ENCODE results near the gene CHCHD1.
A peak's percentile ranks its signal among the peaks of the same experiment; 100 is the strongest.
"Not testable (repeated sequence)": the region's sequence is repeated elsewhere in the genome, so short reads cannot be mapped to it uniquely, and the experiment has no call there.

CHCHD1 gene

GRCh38 chr10:73769396-73769795 lies 12.5 kb upstream of the CHCHD1 start:
- DNase-seq: no peak

GRCh38 chr10:73771722-73772280 lies 10.0 kb upstream of the CHCHD1 start:
- DNase-seq: peak; percentile 80

GRCh38 chr10:73772281-73773151 lies 9.3 kb upstream of the CHCHD1 start:
- peak; percentile 88 for DNase-seq

- no peak for DNase-seq
Measured at GRCh38 chr10:73773152-73773879, 8.5 kb upstream of the CHCHD1 start.

GRCh38 chr10:73774637-73775036 lies 7.2 kb upstream of the CHCHD1 start:
- DNase-seq: peak; percentile 62

GRCh38 chr10:73779018-73779417 lies 2.8 kb upstream of the CHCHD1 start:
- no peak for DNase-seq

- DNase-seq: no peak
Measured at GRCh38 chr10:73779539-73780197, 2.2 kb upstream of the CHCHD1 start.

GRCh38 chr10:73780301-73780700 lies 1.5 kb upstream of the CHCHD1 start:
- no peak for DNase-seq

GRCh38 chr10:73780966-73781365 lies 882 bp upstream of the CHCHD1 start:
- no peak for DNase-seq

GRCh38 chr10:73781548-73781878 lies 335 bp upstream of the CHCHD1 start:
- no peak for DNase-seq

GRCh38 chr10:73782749-73783085 lies 869 bp downstream of the CHCHD1 start:
- no peak for DNase-seq

GRCh38 chr10:73785211-73785720 lies 3.4 kb downstream of the CHCHD1 start, which contains the start of gene ZSWIM8:
Gene ZSWIM8 (plus strand): TSS chr10:73785606. CDS start chr10:73785879, 273 bp downstream.
- peak; percentile 90 for DNase-seq

GRCh38 chr10:73785721-73786511 lies 4.1 kb downstream of the CHCHD1 start:
- no peak for DNase-seq

- no peak for DNase-seq
Measured at GRCh38 chr10:73786512-73786885, 4.7 kb downstream of the CHCHD1 start.

- DNase-seq: not testable (repeated sequence)
Measured at GRCh38 chr10:73787031-73787800, 5.4 kb downstream of the CHCHD1 start.

GRCh38 chr10:73788864-73789658 lies 7.2 kb downstream of the CHCHD1 start:
- no peak for DNase-seq

- DNase-seq: no peak
Measured at GRCh38 chr10:73789659-73790055, 7.8 kb downstream of the CHCHD1 start.

- DNase-seq: no peak
Measured at GRCh38 chr10:73790886-73791625, 9.2 kb downstream of the CHCHD1 start.

GRCh38 chr10:73791871-73792400 lies 10.1 kb downstream of the CHCHD1 start:
- no peak for DNase-seq

GRCh38 chr10:73793456-73793855 lies 11.6 kb downstream of the CHCHD1 start:
- no peak for DNase-seq

Measured in CD4-positive, alpha-beta T cell treated with Interleukin-15 for 1 hour (primary cell).